CD8-positive, alpha-beta memory T cell (primary cell): ENCODE results near the gene SYTL2. TPM values are rescaled to one million over a fixed set of nuclear protein-coding genes. Genes with fewer than 3 reads are reported as not detected.

Source experiments
- CTCF ChIA-PET: fragments of 350-600 bp; sonication (Branson Sonifier 250); formaldehyde crosslinking; loops from one replicate; lab custom pipeline; 2021; ENCODE audit warnings: antibody characterized with exemption; lab: Charles Lee
- POLR2A ChIA-PET: fragments of 350-600 bp; sonication (Branson Sonifier 250); formaldehyde crosslinking; loops from one replicate; lab custom pipeline; 2021; ENCODE audit warnings: antibody characterized with exemption; lab: Charles Lee
- DNase-seq, 5 donors: peaks; one replicate each; pipeline versions ENCODE4 v3.0.0 to v3.0.0-alpha.2; 2020 to 2022; ENCODE audit warnings: mixed read lengths in 1 of 5
- H3K27ac ChIP-seq: one replicate; pipeline ENCODE4 v1.7.0; 2013; ENCODE audit warnings: low read depth, mild to moderate bottlenecking, low read length, moderate library complexity
- H3K27me3 ChIP-seq: 2 replicates; pipeline ENCODE4 v1.7.0; 2013; ENCODE audit warnings: low read length, mild to moderate bottlenecking; ENCODE audit not compliant: insufficient read depth, poor library complexity, severe bottlenecking
- H3K36me3 ChIP-seq: 2 replicates; pipeline ENCODE4 v1.7.0; 2013; ENCODE audit warnings: mild to moderate bottlenecking, low read length, moderate library complexity; ENCODE audit not compliant: insufficient read depth
- H3K4me1 ChIP-seq: 2 replicates; pipeline ENCODE4 v1.7.0; 2013; ENCODE audit warnings: mild to moderate bottlenecking, low read length, moderate library complexity; ENCODE audit not compliant: insufficient read depth
- H3K4me3 ChIP-seq: 2 replicates; pipeline ENCODE4 v1.7.0; 2013; ENCODE audit warnings: mild to moderate bottlenecking, low read length
- H3K9me3 ChIP-seq: 2 replicates; pipeline ENCODE4 v1.7.0; 2013; ENCODE audit warnings: mild to moderate bottlenecking, low read length
- H3K27ac Mint-ChIP-seq, 8 donors: one replicate each; pipeline ENCODE4 v1.8.0; 2020 to 2021; ENCODE audit warnings: mixed read lengths in 8 of 8, mild to moderate bottlenecking in 6 of 8, inconsistent platforms in 3 of 8, moderate library complexity in 3 of 8
- H3K27me3 Mint-ChIP-seq, 2 donors: one replicate each; pipeline ENCODE4 v1.8.0; 2020 to 2021; ENCODE audit warnings: mixed read lengths in 2 of 2, mild to moderate bottlenecking in 1 of 2, moderate library complexity in 1 of 2
- H3K36me3 Mint-ChIP-seq, 3 donors: one replicate each; pipeline ENCODE4 v1.8.0; 2020 to 2021; ENCODE audit warnings: mixed read lengths in 3 of 3, inconsistent platforms in 1 of 3, mild to moderate bottlenecking in 1 of 3
- H3K4me1 Mint-ChIP-seq, 3 donors: one replicate each; pipeline ENCODE4 v1.8.0; 2020 to 2021; ENCODE audit warnings: mixed read lengths in 3 of 3, inconsistent platforms in 1 of 3, mild to moderate bottlenecking in 1 of 3
- H3K4me3 Mint-ChIP-seq, 7 donors: one replicate each; pipeline ENCODE4 v1.8.0; 2020 to 2021; ENCODE audit warnings: mixed read lengths in 7 of 7, mild to moderate bottlenecking in 6 of 7, moderate library complexity in 4 of 7, inconsistent platforms in 2 of 7
- H3K9me3 Mint-ChIP-seq, 5 donors: one replicate each; pipeline ENCODE4 v1.8.0; 2020 to 2022; ENCODE audit warnings: mixed read lengths in 5 of 5, mild to moderate bottlenecking in 3 of 5, moderate library complexity in 2 of 5, inconsistent platforms in 1 of 5
- polyA plus RNA-seq: library from polyadenylated mRNA; unstranded; fragments of 300-500 nt; fragmentation: Illumina TruSeq; gene quantifications from one replicate; pipeline ENCODE4 v1.2.3, GENCODE V29; 2021
- total RNA-seq, 2 experiments: library from RNA; stranded (reverse); gene quantifications; one replicate each; pipeline ENCODE4 v1.2.3, GENCODE V29; 2021

The SYTL2 gene
- total and polyA plus RNA-seq, 3 experiments from 2014 or later: 12.4 to 52.3 (median 13.2) TPM

GRCh38 chr11:85805387-85805786, 5.6 kb downstream of the SYTL2 start:
- Mint-ChIP-seq H3K27ac (peak overlapping the region in 1 of 8 donors; percentile 63), H3K27me3 (peaks cover 0 to 1% of the 10 kb centered on the region in 2 donors), H3K4me1 (peaks cover 74 to 91% (median 87%) of the 10 kb centered on the region in 3 donors), H3K9me3 (no peaks in the 10 kb centered on the region), H3K4me3 (peak overlapping the region in 1 of 7 donors; percentile 0), H3K36me3 (peaks cover 12 to 15% (median 13%) of the 10 kb centered on the region in 3 donors)
- Histone ChIP-seq H3K4me1 (peaks cover 19% of the 10 kb centered on the region), H3K36me3 (no peaks in the 10 kb centered on the region), H3K9me3 (no peaks in the 10 kb centered on the region), H3K4me3 (no peak overlapping the region), H3K27ac (no peak overlapping the region), H3K27me3 (no peaks in the 10 kb centered on the region)
- ChIA-PET CTCF (no interaction called here), POLR2A (no interaction called here)
- no peak for DNase-seq

GRCh38 chr11:85803920-85804319, 7.0 kb downstream of the SYTL2 start:
- DNase-seq: no peak
- Mint-ChIP-seq H3K4me1 (peaks cover 72 to 92% (median 86%) of the 10 kb centered on the region in 3 donors), H3K4me3 (no peak overlapping the region), H3K27ac (peak overlapping the region in 1 of 8 donors; percentile 23), H3K9me3 (no peaks in the 10 kb centered on the region), H3K27me3 (peaks cover 0 to 1% of the 10 kb centered on the region in 2 donors), H3K36me3 (peaks cover 9 to 17% (median 12%) of the 10 kb centered on the region in 3 donors)
- H3K27me3 ChIP-seq: no peaks in the 10 kb centered on the region
- POLR2A ChIA-PET: no interaction called here
- H3K4me3 ChIP-seq: no peak overlapping the region
- no peaks in the 10 kb centered on the region for H3K36me3 ChIP-seq
- no peak overlapping the region for H3K27ac ChIP-seq
- H3K4me1 ChIP-seq: peaks cover 5% of the 10 kb centered on the region
- H3K9me3 ChIP-seq: no peaks in the 10 kb centered on the region
- CTCF ChIA-PET: no interaction called here

- peaks cover 4% of the 10 kb centered on the region for H3K4me1 ChIP-seq
- CTCF ChIA-PET: no interaction called here
- no peak overlapping the region for H3K27ac ChIP-seq
- Mint-ChIP-seq H3K27ac (peak overlapping the region in 4 of 8 donors; percentile 23 to 80 (median 50)), H3K9me3 (no peaks in the 10 kb centered on the region), H3K4me3 (peak overlapping the region in 1 of 7 donors; percentile 32), H3K27me3 (peaks cover 0 to 1% of the 10 kb centered on the region in 2 donors), H3K4me1 (peaks cover 68 to 91% (median 86%) of the 10 kb centered on the region in 3 donors), H3K36me3 (peaks cover 9 to 17% (median 12%) of the 10 kb centered on the region in 3 donors)
- H3K27me3 ChIP-seq: no peaks in the 10 kb centered on the region
- H3K9me3 ChIP-seq: no peaks in the 10 kb centered on the region
- no peaks in the 10 kb centered on the region for H3K36me3 ChIP-seq
- no peak overlapping the region for H3K4me3 ChIP-seq
- POLR2A ChIA-PET: no interaction called here
- no peak for DNase-seq
Observed at GRCh38 chr11:85803303-85803702, 7.6 kb downstream of the SYTL2 start.

- no peaks in the 10 kb centered on the region for H3K36me3 ChIP-seq
- H3K9me3 ChIP-seq: no peaks in the 10 kb centered on the region
- H3K36me3 Mint-ChIP-seq: peaks cover 10 to 17% (median 12%) of the 10 kb centered on the region in 3 donors
- peak overlapping the region in 1 of 7 donors; percentile 6 for H3K4me3 Mint-ChIP-seq
- H3K27me3 Mint-ChIP-seq: peaks cover 0 to 1% of the 10 kb centered on the region in 2 donors
- peak overlapping the region in 5 of 8 donors; percentile 4 to 50 (median 29) for H3K27ac Mint-ChIP-seq
- DNase-seq: no peak
- ChIA-PET POLR2A (no interaction called here), CTCF (interaction anchor here (1.4 kb wide), 1 partner anchor 8 kb away, joined by 3 read pairs; no protein-coding TSS in a partner anchor)
- no peaks in the 10 kb centered on the region for H3K9me3 Mint-ChIP-seq
- no peaks in the 10 kb centered on the region for H3K4me1 ChIP-seq
- no peak overlapping the region for H3K4me3 ChIP-seq
- H3K4me1 Mint-ChIP-seq: peaks cover 66 to 88% (median 87%) of the 10 kb centered on the region in 3 donors
- no peaks in the 10 kb centered on the region for H3K27me3 ChIP-seq
- no peak overlapping the region for H3K27ac ChIP-seq
Observed at GRCh38 chr11:85801527-85801926, 9.4 kb downstream of the SYTL2 start.

GRCh38 chr11:85800595-85801342, 10.2 kb downstream of the SYTL2 start:
- H3K27me3 Mint-ChIP-seq: no peaks in the 10 kb centered on the region
- peak overlapping the region in 6 of 8 donors; percentile 4 to 87 (median 56) for H3K27ac Mint-ChIP-seq

GRCh38 chr11:85799142-85799541, 11.8 kb downstream of the SYTL2 start:
- peaks cover 54 to 83% (median 80%) of the 10 kb centered on the region in 3 donors for H3K4me1 Mint-ChIP-seq
- no peaks in the 10 kb centered on the region for H3K9me3 ChIP-seq

More at GRCh38 chr11:85800595-85801342, 10.2 kb downstream of the SYTL2 start:
- Mint-ChIP-seq H3K36me3 (peaks cover 12 to 15% (median 12%) of the 10 kb centered on the region in 3 donors), H3K9me3 (no peaks in the 10 kb centered on the region), H3K4me1 (peaks cover 65 to 88% (median 87%) of the 10 kb centered on the region in 3 donors), H3K4me3 (peak overlapping the region in 4 of 7 donors; percentile 32 to 66 (median 46))
- no peaks in the 10 kb centered on the region for H3K27me3 ChIP-seq
- DNase-seq: no peak
- H3K27ac ChIP-seq: no peak overlapping the region
- ChIA-PET CTCF (interaction anchor here (1.4 kb wide), 1 partner anchor 9 kb away, joined by 3 read pairs; no protein-coding TSS in a partner anchor), POLR2A (interaction anchor here (0.6 kb wide), 1 partner anchor 93 kb away, joined by 5 read pairs; no protein-coding TSS in a partner anchor)
- no peaks in the 10 kb centered on the region for H3K9me3 ChIP-seq
- no peak overlapping the region for H3K4me3 ChIP-seq
- no peaks in the 10 kb centered on the region for H3K36me3 ChIP-seq
- H3K4me1 ChIP-seq: no peaks in the 10 kb centered on the region

GRCh38 chr11:85798361-85798760, 12.6 kb downstream of the SYTL2 start:
- H3K36me3 ChIP-seq: no peaks in the 10 kb centered on the region
- H3K36me3 Mint-ChIP-seq: peaks cover 11 to 12% (median 11%) of the 10 kb centered on the region in 3 donors
- POLR2A ChIA-PET: no interaction called here
- H3K27me3 Mint-ChIP-seq: no peaks in the 10 kb centered on the region
- H3K4me3 ChIP-seq: no peak overlapping the region
- H3K27ac Mint-ChIP-seq: peak overlapping the region in 5 of 8 donors; percentile 58 to 86 (median 59)
- no peak overlapping the region for H3K27ac ChIP-seq
- no peaks in the 10 kb centered on the region for H3K9me3 Mint-ChIP-seq
- peaks cover 52 to 76% (median 74%) of the 10 kb centered on the region in 3 donors for H3K4me1 Mint-ChIP-seq
- DNase-seq: no peak
- H3K4me1 ChIP-seq: no peaks in the 10 kb centered on the region
- no peak overlapping the region for H3K4me3 Mint-ChIP-seq
- CTCF ChIA-PET: interaction anchor here (1.1 to 1.4 kb wide), 3 partner anchors 57 to 151 kb away, joined by 3 read pairs; partner anchors contain the start of genes CCDC83 and TMEM126A
- no peaks in the 10 kb centered on the region for H3K9me3 ChIP-seq
- no peaks in the 10 kb centered on the region for H3K27me3 ChIP-seq

More at GRCh38 chr11:85799142-85799541, 11.8 kb downstream of the SYTL2 start:
- H3K4me3 Mint-ChIP-seq: no peak overlapping the region
- H3K36me3 ChIP-seq: no peaks in the 10 kb centered on the region
- POLR2A ChIA-PET: interaction anchor here (0.6 kb wide), 1 partner anchor 46 kb away, joined by 7 read pairs; no protein-coding TSS in a partner anchor
- H3K27ac ChIP-seq: no peak overlapping the region
- DNase-seq: no peak
- peaks cover 12 to 14% (median 12%) of the 10 kb centered on the region in 3 donors for H3K36me3 Mint-ChIP-seq
- H3K9me3 Mint-ChIP-seq: no peaks in the 10 kb centered on the region
- peak overlapping the region in 5 of 8 donors; percentile 0 to 86 (median 82) for H3K27ac Mint-ChIP-seq
- H3K4me3 ChIP-seq: no peak overlapping the region
- H3K27me3 ChIP-seq: no peaks in the 10 kb centered on the region
- CTCF ChIA-PET: no interaction called here
- no peaks in the 10 kb centered on the region for H3K27me3 Mint-ChIP-seq
- no peaks in the 10 kb centered on the region for H3K4me1 ChIP-seq
